HG03439 (cell line): ENCODE results near the gene ILDR1.
"Not testable (repeated sequence)": the region's sequence is repeated elsewhere in the genome, so short reads cannot be mapped to it uniquely, and the experiment has no call there.

Source experiments
- ATAC-seq: cut with Tn5 transposase; IDR thresholded peaks from one replicate; pipeline ENCODE4 v1.9.1; 2021; ENCODE audit warnings: mild to moderate bottlenecking, moderate library complexity; ENCODE audit not compliant: unreplicated experiment

ILDR1 gene

DNA sequence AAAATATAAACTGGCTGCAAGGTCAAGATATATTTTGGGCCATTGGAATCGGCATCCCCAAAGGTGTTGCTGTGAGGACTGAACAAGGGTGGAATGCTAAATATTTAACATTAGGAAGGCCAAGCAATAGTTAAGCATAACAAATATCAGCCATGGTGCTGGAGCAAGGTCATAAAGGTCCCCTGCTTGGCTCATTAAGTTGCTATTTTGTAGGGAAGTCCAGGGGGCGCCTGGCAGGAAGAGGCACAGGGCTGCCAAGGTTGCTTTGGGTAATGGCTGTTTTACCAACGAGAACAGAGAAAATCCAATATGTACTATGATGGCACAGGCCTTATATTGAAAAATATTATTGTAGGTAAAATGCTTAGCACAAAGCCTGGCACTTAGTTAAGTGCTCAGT, 65.7 kb downstream of the ILDR1 start:
- ATAC-seq = no peak

DNA sequence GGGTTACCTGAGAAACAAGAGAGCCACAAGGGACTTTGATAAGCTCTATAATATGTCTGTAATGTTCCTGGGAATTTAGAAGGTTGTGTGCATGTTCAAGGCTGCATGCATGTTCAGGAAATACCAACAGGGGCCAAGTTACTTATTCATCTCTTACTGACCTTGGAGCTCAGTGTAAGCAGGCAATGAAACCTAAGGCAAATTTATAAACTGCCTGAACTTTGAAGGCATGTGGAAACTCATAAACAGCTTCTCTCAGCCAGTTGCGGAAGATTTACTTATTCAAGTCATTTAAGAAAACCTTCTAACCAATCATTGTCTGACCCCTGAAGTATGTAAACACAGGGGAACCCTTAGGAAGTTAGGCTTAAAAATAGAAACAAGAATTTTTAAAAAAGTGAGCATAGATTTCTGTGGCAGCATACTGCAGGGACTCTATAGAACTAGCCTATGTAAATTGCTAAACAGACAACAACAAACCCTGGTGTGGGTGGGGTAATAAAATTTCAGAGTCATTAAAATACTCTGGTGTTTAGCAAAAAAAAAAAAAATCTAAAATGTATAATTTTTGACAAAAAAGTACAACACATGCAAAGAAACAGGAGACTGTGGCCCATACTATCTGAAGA, 70.6 kb downstream of the ILDR1 start:
- no peak for ATAC-seq

DNA sequence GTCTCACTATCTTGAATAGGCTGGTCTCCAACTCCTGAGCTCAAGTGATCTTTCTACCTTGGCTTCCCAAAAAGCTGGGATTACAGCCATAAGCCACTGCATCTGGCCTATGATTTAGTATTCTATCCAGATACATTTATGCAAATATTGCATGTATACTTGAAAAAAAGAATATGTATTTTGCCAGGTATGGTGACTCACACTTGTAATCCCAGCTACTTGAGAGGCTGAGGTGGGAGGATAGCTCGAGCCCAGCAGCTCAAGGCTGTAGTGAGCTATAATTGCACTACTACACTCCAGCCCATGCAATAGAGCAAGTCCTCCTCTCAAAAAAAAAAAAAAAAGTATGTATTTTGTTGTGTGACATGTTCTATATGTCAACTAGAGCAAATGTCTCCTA, 73.4 kb downstream of the ILDR1 start:
- ATAC-seq = no peak

DNA sequence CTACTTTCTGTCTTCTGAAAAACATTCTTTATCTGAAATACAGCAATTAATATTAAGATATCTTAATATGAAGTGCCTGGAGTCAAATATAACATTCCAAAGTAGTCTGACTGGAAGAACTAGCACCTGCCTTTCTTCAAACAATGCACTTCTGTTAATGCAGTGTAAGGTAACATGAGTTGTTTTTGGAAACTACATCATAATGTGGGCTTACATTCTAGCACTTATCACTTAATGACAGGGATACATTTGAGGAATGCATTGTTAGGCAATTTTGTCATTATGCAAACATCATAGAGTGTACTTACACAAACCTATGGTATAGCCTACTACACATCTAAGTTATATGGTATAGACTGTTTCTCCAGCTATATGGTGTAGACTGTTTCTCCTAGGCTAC, 78.6 kb downstream of the ILDR1 start:
- ATAC-seq = no peak

DNA sequence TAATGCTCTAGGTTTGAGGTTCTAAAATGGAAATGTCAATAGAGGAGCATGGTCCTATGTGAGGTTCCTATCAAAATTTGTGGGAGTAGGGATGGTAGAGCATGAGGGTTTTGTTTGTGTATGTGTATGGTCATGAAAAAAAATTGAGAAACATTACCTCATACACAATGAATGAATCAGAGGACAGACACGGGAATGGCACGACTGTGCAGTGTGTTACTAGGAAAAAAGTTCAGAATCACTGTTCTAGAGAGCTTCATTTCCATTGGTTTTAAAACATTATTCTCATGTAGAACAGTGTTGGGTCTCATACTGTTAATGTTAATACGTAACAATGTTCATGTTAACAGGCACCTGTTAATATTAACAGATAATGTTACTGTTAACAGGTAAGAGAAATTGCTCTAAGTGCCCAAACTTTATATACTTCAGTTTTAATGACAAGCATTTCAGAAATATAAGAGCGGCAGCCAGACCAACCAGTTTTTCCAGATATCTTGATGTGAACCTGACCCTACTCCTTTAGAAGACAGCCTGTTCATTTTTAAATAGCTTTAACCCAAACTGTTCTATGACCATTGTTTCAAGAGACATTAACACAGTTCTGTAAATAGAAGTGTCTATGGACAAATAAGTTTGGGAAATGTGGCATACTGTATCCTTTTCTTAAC, 79.8 kb downstream of the ILDR1 start:
- ATAC-seq = no peak

DNA sequence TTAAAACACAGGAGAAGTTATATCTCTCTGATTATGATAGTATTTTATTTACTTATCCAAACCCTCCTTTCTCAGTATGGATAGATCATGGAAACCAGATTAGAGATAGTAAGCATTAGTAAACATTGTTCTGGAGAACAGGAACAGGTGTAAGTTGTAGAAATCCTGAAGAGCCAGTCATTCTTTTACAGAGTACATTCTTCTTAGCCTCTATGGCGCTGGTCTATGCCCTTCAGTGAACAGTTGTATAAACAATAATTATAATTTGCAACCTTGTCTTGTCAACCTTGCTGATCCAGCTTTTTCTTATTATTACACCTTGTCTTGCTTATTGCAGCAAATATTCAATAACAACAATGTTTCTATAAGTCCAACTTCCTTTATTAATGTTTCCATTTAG, 80.5 kb downstream of the ILDR1 start:
- no peak for ATAC-seq

DNA sequence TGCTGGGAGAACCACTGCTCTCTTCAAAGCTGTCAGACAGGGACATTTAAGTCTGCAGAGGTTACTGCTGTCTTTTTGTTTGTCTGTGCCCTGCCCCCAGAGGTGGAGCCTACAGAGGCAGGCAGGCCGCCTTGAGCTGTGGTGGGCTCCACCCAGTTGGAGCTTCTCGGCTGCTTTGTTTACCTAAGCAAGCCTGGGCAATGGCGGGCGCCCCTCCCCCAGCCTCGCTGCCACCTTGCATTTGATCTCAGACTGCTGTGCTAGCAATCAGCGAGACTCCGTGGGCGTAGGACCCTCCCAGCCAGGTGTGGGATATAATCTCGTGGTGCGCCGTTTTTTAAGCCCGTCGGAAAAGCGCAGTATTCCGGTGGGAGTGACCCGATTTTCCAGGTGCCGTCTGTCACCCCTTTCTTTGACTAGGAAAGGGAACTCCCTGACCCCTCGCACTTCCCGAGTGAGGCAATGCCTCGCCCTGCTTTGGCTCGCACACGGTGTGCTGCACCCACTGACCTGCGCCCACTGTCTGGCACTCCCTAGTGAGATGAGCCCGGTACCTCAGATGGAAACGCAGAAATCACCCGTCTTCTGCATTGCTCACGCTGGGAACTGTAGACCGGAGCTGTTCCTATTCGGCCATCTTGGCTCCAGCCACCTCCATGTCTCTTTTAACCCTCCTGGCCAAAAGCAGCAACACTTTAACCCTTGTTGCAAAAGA, 83.7 kb downstream of the ILDR1 start:
- not testable (repeated sequence) for ATAC-seq
